Measurements from ENCODE around the gene ZIC4. TPM values are rescaled to one million over a fixed set of nuclear protein-coding genes. Genes with fewer than 3 reads are reported as not detected.
A peak's percentile ranks its signal among the peaks of the same experiment; 100 is the strongest.

ZIC4 gene
- polyA plus RNA-seq, 3 donors: not detected

DNA sequence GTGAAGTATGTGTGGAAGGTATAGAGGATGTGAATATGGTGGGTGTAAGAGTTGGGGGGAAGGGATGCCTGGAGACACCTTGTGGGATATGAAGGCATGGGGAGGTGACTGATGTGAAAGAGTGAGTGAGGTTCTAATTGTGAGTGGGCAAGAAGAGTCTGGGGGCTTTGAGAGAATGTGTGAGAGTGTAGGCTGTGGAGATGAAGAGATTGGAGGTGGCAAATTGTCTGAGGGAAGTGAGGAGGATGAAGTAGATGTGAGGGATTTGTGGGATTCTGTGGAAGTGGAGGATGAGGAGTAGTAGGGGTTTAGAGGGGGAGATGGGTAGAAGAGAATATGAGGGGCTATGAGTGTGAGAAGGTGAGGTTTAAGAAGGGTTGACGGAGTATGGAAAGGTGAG, 41.6 kb downstream of the ZIC4 start:
- TF ChIP-seq, protein P1, sequence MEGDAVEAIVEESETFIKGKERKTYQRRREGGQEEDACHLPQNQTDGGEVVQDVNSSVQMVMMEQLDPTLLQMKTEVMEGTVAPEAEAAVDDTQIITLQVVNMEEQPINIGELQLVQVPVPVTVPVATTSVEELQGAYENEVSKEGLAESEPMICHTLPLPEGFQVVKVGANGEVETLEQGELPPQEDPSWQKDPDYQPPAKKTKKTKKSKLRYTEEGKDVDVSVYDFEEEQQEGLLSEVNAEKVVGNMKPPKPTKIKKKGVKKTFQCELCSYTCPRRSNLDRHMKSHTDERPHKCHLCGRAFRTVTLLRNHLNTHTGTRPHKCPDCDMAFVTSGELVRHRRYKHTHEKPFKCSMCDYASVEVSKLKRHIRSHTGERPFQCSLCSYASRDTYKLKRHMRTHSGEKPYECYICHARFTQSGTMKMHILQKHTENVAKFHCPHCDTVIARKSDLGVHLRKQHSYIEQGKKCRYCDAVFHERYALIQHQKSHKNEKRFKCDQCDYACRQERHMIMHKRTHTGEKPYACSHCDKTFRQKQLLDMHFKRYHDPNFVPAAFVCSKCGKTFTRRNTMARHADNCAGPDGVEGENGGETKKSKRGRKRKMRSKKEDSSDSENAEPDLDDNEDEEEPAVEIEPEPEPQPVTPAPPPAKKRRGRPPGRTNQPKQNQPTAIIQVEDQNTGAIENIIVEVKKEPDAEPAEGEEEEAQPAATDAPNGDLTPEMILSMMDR (IDR thresholded peaks at IDR 0.05): no peak
- peaks cover 51 to 62% (median 56%) of the 10 kb centered on the region in 3 donors for H3K27me3 Mint-ChIP-seq (ENCODE audit: low read depth in 3 of 3)
- H3K27ac Mint-ChIP-seq: no peak overlapping the region
- H3K4me3 ChIP-seq (replicated peaks in 1 of 3; ENCODE audit: low read depth in 2 of 3, low read length in 3 of 3): no peak overlapping the region
- H3K27ac ChIP-seq (ENCODE audit: low read depth in 1 of 2, low read length in 2 of 2): no peak overlapping the region
- 22% methylated on average over 1 of the region's 1 CpG for WGBS (ENCODE audit: insufficient coverage)
- H3K27me3 ChIP-seq (ENCODE audit: control insufficient read depth in 2 of 2, insufficient read depth in 2 of 2, low read length in 2 of 2): peaks cover 50 to 77% of the 10 kb centered on the region in 2 donors
- DNase-seq: no peak
- no peaks in the 10 kb centered on the region for H4K20me1 ChIP-seq (ENCODE audit: insufficient read depth, low read length)
- H3K79me2 ChIP-seq (ENCODE audit: insufficient read depth, low read length): no peaks in the 10 kb centered on the region
- H3K4me1 ChIP-seq (ENCODE audit: control insufficient read depth in 1 of 2, insufficient read depth in 2 of 2, low read length in 2 of 2): no peaks in the 10 kb centered on the region
- peaks cover 0 to 34% (median 23%) of the 10 kb centered on the region in 7 donors for H3K9me3 Mint-ChIP-seq
- no peak overlapping the region for H3K4me2 ChIP-seq (replicated peaks; ENCODE audit: extremely low read depth, low read length, poor library complexity, severe bottlenecking)
- H3K4me3 Mint-ChIP-seq: no peak overlapping the region
- H3K9ac ChIP-seq (ENCODE audit: insufficient read depth, low read length, poor library complexity, severe bottlenecking): no peak overlapping the region
- peaks cover 0 to 2% of the 10 kb centered on the region in 2 donors for H3K36me3 Mint-ChIP-seq
- H2AFZ ChIP-seq (ENCODE audit: insufficient read depth, low read depth, low read length, poor library complexity, severe bottlenecking): no peak overlapping the region
- intact Hi-C loops (cut with micrococcal nuclease): no loop called here
- H3K9me3 ChIP-seq (replicated peaks in 1 of 2; ENCODE audit: control insufficient read depth in 1 of 2, insufficient read depth in 1 of 2, low read length in 2 of 2): peaks cover 4 to 43% of the 10 kb centered on the region in 2 donors
- H3K36me3 ChIP-seq (replicated peaks in 1 of 2; ENCODE audit: control insufficient read depth in 1 of 2, insufficient read depth in 2 of 2, low read length in 2 of 2): no peaks in the 10 kb centered on the region
- no peaks in the 10 kb centered on the region for H3K4me1 Mint-ChIP-seq

DNA sequence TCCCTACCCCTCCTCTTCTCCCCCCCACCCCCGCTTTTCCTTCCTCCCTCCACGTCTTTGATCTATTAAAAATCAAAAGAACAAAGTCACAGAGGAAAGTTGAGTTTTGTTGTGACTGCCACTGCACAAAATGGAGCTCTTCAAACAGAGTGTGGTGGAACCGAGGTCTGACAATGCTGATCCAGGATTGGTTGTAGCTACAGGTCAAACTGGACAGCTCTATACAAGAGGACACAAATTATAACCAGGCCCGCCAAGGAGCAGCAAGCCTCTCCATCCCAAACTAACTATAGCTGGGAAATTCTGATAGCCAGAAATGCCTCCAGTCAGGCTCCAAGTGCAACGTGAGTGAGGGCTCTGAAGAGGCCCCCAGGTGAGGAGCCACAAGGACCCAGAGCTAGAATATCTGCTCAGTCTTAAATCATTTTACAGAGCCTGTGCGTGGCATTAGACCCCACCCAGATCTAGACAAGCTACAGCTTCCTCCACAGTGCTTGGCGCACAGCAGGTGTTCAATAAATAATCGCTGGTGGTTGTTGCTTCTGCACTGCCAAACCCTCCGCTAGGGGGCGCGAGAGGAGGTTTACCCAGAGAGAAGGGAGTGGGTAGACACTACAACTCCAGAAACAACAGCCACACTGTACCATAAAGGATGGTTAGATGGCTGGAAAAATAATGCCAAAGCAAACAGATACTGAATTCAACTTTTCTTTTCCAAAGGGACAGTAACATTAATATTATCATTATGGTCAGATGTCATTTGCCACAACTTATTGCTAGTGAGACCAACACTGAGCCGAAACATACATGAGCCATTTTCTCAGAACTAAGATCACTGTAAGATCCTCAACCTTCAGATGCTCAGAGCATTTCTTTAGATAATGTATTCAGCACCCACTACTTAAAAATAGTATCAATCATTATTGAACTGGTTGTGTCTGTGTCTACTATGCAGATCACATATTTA, 44.6 kb downstream of the ZIC4 start:
- 6% methylated on average over 3 of the region's 12 CpGs for WGBS (ENCODE audit: insufficient coverage)
- Histone ChIP-seq H3K9me3 (replicated peaks in 1 of 2; ENCODE audit: control insufficient read depth in 1 of 2, insufficient read depth in 1 of 2, low read length in 2 of 2) (peaks cover 10 to 52% of the 10 kb centered on the region in 2 donors), H3K27ac (ENCODE audit: low read depth in 1 of 2, low read length in 2 of 2) (no peak overlapping the region), H3K36me3 (replicated peaks in 1 of 2; ENCODE audit: control insufficient read depth in 1 of 2, insufficient read depth in 2 of 2, low read length in 2 of 2) (no peaks in the 10 kb centered on the region), H3K4me1 (ENCODE audit: control insufficient read depth in 1 of 2, insufficient read depth in 2 of 2, low read length in 2 of 2) (no peaks in the 10 kb centered on the region), H3K79me2 (ENCODE audit: insufficient read depth, low read length) (no peaks in the 10 kb centered on the region), H3K9ac (ENCODE audit: insufficient read depth, low read length, poor library complexity, severe bottlenecking) (no peak overlapping the region), H3K4me2 (replicated peaks; ENCODE audit: extremely low read depth, low read length, poor library complexity, severe bottlenecking) (no peak overlapping the region), H3K27me3 (ENCODE audit: control insufficient read depth in 2 of 2, insufficient read depth in 2 of 2, low read length in 2 of 2) (peaks cover 58 to 77% of the 10 kb centered on the region in 2 donors), H2AFZ (ENCODE audit: insufficient read depth, low read depth, low read length, poor library complexity, severe bottlenecking) (no peak overlapping the region), H3K4me3 (replicated peaks in 1 of 3; ENCODE audit: low read depth in 2 of 3, low read length in 3 of 3) (no peak overlapping the region), H4K20me1 (ENCODE audit: insufficient read depth, low read length) (no peaks in the 10 kb centered on the region)
- Mint-ChIP-seq H3K4me3 (peak overlapping the region in 1 of 2 donors; percentile 72), H3K36me3 (peaks cover 4 to 11% of the 10 kb centered on the region in 2 donors), H3K27me3 (ENCODE audit: low read depth in 3 of 3) (peaks cover 61 to 69% (median 65%) of the 10 kb centered on the region in 3 donors), H3K9me3 (peaks cover 5 to 45% (median 26%) of the 10 kb centered on the region in 7 donors), H3K27ac (no peak overlapping the region), H3K4me1 (no peaks in the 10 kb centered on the region)
- intact Hi-C loops (cut with micrococcal nuclease): no loop called here
- TF ChIP-seq, protein P1 (IDR thresholded peaks at IDR 0.05): peak; percentile 60
- peak in 2 of 3 donors; percentile 1 to 5 for DNase-seq

Measured in CD14-positive monocyte (primary cell).